OCI-LY7 (cell line): Measurements from ENCODE around the gene TMEM80.

ENCODE experiments used
- EZH2phosphoT487 ChIP-seq: fragments of 200-600 bp; sonication (generic); IDR thresholded peaks from 2 replicates; pipeline ENCODE4 v1.6.1; 2018; ENCODE audit warnings: low read depth, borderline replicate concordance, mild to moderate bottlenecking, mixed run types, antibody characterized with exemption, low read length, moderate library complexity, mixed read lengths
- TF ChIP-seq, protein P1 (sequence below): fragments of 200-600 bp; sonication (generic); conservative IDR thresholded peaks from 2 replicates; pipeline ENCODE4 v1.5.1; 2014; ENCODE audit warnings: mild to moderate bottlenecking, antibody characterized with exemption, low read length, moderate library complexity, mixed read lengths

GRCh38 chr11:719214-720016 is 23.8 kb downstream of the TMEM80 start:
- TF ChIP-seq, protein P1, sequence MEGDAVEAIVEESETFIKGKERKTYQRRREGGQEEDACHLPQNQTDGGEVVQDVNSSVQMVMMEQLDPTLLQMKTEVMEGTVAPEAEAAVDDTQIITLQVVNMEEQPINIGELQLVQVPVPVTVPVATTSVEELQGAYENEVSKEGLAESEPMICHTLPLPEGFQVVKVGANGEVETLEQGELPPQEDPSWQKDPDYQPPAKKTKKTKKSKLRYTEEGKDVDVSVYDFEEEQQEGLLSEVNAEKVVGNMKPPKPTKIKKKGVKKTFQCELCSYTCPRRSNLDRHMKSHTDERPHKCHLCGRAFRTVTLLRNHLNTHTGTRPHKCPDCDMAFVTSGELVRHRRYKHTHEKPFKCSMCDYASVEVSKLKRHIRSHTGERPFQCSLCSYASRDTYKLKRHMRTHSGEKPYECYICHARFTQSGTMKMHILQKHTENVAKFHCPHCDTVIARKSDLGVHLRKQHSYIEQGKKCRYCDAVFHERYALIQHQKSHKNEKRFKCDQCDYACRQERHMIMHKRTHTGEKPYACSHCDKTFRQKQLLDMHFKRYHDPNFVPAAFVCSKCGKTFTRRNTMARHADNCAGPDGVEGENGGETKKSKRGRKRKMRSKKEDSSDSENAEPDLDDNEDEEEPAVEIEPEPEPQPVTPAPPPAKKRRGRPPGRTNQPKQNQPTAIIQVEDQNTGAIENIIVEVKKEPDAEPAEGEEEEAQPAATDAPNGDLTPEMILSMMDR, result no peak
- no peak for TF ChIP-seq EZH2phosphoT487
